Smooth muscle cell (in vitro differentiated cells): ENCODE measurements around the gene MIB1. TPM values are rescaled to one million over a fixed set of nuclear protein-coding genes. Genes with fewer than 3 reads are reported as not detected.
A peak's percentile ranks its signal among the peaks of the same experiment; 100 is the strongest.
"Not testable (repeated sequence)": the region's sequence is repeated elsewhere in the genome, so short reads cannot be mapped to it uniquely, and the experiment has no call there.

Experiments used
- DNase-seq: peaks from one replicate; lab custom pipeline; 2025; ENCODE audit not compliant: unreplicated experiment; lab: John Stamatoyannopoulos, UW
- H2AFZ ChIP-seq: fragments of 200-600 bp; sonication (generic); 2 replicates; pipeline ENCODE4 v1.6.0; 2016; ENCODE audit warnings: antibody characterized with exemption, low read depth, mild to moderate bottlenecking
- H3F3A ChIP-seq: fragments of 200-600 bp; sonication (generic); 2 replicates; pipeline ENCODE4 v1.6.0; 2017; ENCODE audit warnings: antibody characterized with exemption, low read depth
- H3K27ac ChIP-seq: fragments of 200-600 bp; sonication (generic); 2 replicates; pipeline ENCODE4 v1.5.1; 2016; ENCODE audit warnings: low read depth, mild to moderate bottlenecking
- H3K27me3 ChIP-seq: fragments of 200-600 bp; sonication (generic); 2 replicates; pipeline ENCODE4 v1.6.1; 2016; ENCODE audit warnings: low read depth, mild to moderate bottlenecking
- H3K36me3 ChIP-seq: fragments of 200-600 bp; sonication (generic); 2 replicates; pipeline ENCODE4 v1.5.1; 2016; ENCODE audit warnings: low read depth
- H3K4me1 ChIP-seq: fragments of 200-600 bp; sonication (generic); 2 replicates; pipeline ENCODE4 v1.5.1; 2016; ENCODE audit warnings: low read depth
- H3K4me2 ChIP-seq: fragments of 200-600 bp; sonication (generic); 2 replicates; pipeline ENCODE4 v1.6.0; 2016; ENCODE audit warnings: mild to moderate bottlenecking
- H3K4me3 ChIP-seq: fragments of 200-600 bp; sonication (generic); 2 replicates; pipeline ENCODE4 v1.5.1; 2016; ENCODE audit warnings: mild to moderate bottlenecking
- H3K79me2 ChIP-seq: fragments of 200-600 bp; sonication (generic); 2 replicates; pipeline ENCODE4 v1.6.0; 2016; ENCODE audit warnings: low read depth, mild to moderate bottlenecking
- H3K9ac ChIP-seq: fragments of 200-600 bp; sonication (generic); 2 replicates; pipeline ENCODE4 v1.6.0; 2016; ENCODE audit warnings: low read depth
- H3K9me3 ChIP-seq: fragments of 200-600 bp; sonication (generic); replicated peaks from 2 replicates; pipeline ENCODE4 v1.5.1; 2016; ENCODE audit warnings: low read depth
- H4K20me1 ChIP-seq: fragments of 200-600 bp; sonication (generic); 2 replicates; pipeline ENCODE4 v1.6.0; 2016; ENCODE audit warnings: low read depth
- CTCF ChIP-seq: fragments of 200-600 bp; sonication (generic); IDR thresholded peaks from 2 replicates; pipeline ENCODE4 v1.5.1; 2017; ENCODE audit warnings: borderline replicate concordance, mild to moderate bottlenecking, antibody characterized with exemption; ENCODE audit not compliant: insufficient read depth, poor library complexity, severe bottlenecking
- whole genome bisulfite sequencing: methylation state at CpG from one replicate; pipeline ENCODE4 v1.1.7; 2016; ENCODE audit warnings: low lambda C conversion rate; 5-methylcytosine and 5-hydroxymethylcytosine counted together
- polyA plus RNA-seq: library from polyadenylated mRNA; unstranded; fragments of >200 nt; fragmentation: Nextera tagmentation; extraction: Ambion mirVana; gene quantifications from 2 replicates; pipeline ENCODE4 v1.2.1, GENCODE V29; 2016
- total RNA-seq: library from RNA; depleted of rRNA; stranded (reverse); fragments of >200 nt; gene quantifications from 2 replicates; pipeline ENCODE4 v1.2.3, GENCODE V29; 2014

The MIB1 gene
- total and polyA plus RNA-seq, 2 experiments from 2014 or later = 9.2 to 69.1 TPM

DNA sequence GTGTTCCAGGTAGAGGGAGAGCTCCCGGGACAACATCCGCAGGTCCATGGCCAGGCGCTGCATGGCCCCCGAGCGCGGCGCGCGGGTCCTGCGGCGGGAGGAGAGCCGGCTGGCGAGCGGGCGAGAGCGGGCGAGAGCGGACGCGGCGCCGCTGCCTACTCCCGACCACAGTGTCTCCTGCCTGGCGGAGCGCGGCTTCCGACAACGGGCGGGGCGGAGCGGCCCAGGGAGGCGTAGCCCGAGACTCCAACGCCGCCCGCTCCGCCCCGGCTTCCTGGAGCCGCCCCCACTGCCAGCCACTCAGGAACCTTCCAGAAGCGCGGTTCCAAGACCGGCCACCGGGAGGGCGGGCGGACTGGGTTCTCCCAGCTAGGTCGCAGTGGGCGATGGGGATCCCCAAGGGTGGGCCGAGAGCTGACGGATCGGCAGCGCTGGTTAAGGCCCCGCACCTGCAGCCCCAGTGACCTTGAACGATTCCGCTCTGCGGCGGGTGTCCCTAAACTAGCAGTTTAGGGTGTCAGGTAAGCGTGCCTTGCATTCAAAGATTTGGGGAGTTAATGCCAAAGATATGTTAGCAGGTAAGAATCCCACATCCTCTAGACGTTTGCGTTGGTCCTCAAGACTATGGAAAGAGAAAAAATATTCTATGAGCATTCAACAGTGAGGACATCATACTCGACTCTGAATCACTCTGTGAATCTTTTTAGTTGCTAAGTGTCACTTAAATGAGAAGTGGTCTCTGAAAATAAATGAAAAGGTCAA lies 35.8 kb upstream of the MIB1 start, which contains the start of gene ABHD3:
Gene ABHD3 (minus strand): TSS at position 172 of the 762 bp plus-strand sequence. CDS start 109 bp downstream, at position 63.
- H3K9ac ChIP-seq = peak within 1 kb of the TSS; percentile 51
- TF ChIP-seq CTCF = peak; percentile 22
- H3K36me3 ChIP-seq = no peaks in the 10 kb centered on the region
- no peaks in the 10 kb centered on the region for H4K20me1 ChIP-seq
- peak within 1 kb of the TSS; percentile 88 for H3K4me3 ChIP-seq
- no peaks in the 10 kb centered on the region for H3K9me3 ChIP-seq
- H2AFZ ChIP-seq = peak within 1 kb of the TSS; percentile 96
- H3K27ac ChIP-seq = peak within 1 kb of the TSS; percentile 25
- no peaks in the 10 kb centered on the region for H3K27me3 ChIP-seq
- 8% methylated on average over 44 of the region's 60 CpGs for WGBS
- peak; percentile 70 for DNase-seq
- no peaks in the 10 kb centered on the region for H3K4me1 ChIP-seq
- no peaks in the 10 kb centered on the region for H3K79me2 ChIP-seq
- H3K4me2 ChIP-seq = peak within 1 kb of the TSS; percentile 89
- H3F3A ChIP-seq = peaks cover 3% of the 10 kb centered on the region

DNA sequence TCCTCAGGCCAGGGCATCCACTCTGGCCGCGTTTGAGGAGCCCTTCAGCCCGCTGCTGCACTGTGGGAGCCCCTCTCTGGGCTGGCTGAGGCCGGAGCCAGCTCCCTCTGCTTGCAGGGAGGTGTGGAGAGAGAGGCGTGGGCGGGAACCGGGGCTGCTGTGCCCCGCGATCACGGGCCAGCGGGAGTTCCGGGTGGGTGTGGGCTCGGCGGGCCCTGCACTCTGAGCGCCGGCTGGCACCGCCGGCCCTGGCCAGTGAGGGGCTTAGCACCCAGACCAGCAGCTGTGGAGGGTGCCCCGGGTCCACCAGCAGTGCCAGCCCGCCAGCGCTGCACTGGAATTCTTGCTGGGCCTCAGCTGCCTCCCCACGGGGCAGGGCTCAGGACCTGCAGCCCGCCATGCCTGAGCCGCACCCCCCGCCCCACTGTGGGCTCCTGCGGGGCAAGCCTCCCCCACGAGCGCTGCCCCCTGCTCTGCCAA lies 34.2 kb upstream of the MIB1 start:
- DNase-seq = no peak
- no peak overlapping the region for H3K4me2 ChIP-seq

GRCh38 chr18:21707130-21707529 lies 33.5 kb upstream of the MIB1 start:
- not testable (repeated sequence) for H4K20me1 ChIP-seq, H3K4me1 ChIP-seq, H3K27me3 ChIP-seq, H3K36me3 ChIP-seq, H3K9ac ChIP-seq, DNase-seq, H3K4me2 ChIP-seq, H3F3A ChIP-seq, H3K9me3 ChIP-seq, H3K27ac ChIP-seq, H2AFZ ChIP-seq, H3K4me3 ChIP-seq, H3K79me2 ChIP-seq
- WGBS = 84% methylated on average over 7 of the region's 7 CpGs

More for the DNA sequence above, 34.2 kb upstream of the MIB1 start:
- Histone ChIP-seq H3K27me3 (no peaks in the 10 kb centered on the region), H3K4me1 (no peaks in the 10 kb centered on the region), H3K27ac (no peak overlapping the region), H3K79me2 (no peaks in the 10 kb centered on the region), H3K4me3 (no peak overlapping the region), H3F3A (peaks cover 3% of the 10 kb centered on the region), H4K20me1 (no peaks in the 10 kb centered on the region), H3K36me3 (no peaks in the 10 kb centered on the region), H3K9me3 (no peaks in the 10 kb centered on the region), H3K9ac (no peak overlapping the region), H2AFZ (no peak overlapping the region)
- TF ChIP-seq CTCF = no peak
- WGBS = 97% methylated on average over 27 of the region's 28 CpGs

GRCh38 chr18:21714474-21714873 lies 26.1 kb upstream of the MIB1 start:
- H3K9ac ChIP-seq = no peak overlapping the region
- H3K79me2 ChIP-seq = no peaks in the 10 kb centered on the region
- no peak for DNase-seq
- H3K27me3 ChIP-seq = no peaks in the 10 kb centered on the region
- WGBS = 100% methylated on average over 1 of the region's 1 CpG
- H2AFZ ChIP-seq = no peak overlapping the region
- H3K4me2 ChIP-seq = no peak overlapping the region
- no peak overlapping the region for H3K27ac ChIP-seq
- no peaks in the 10 kb centered on the region for H3K9me3 ChIP-seq
- H3K4me1 ChIP-seq = no peaks in the 10 kb centered on the region
- H3K4me3 ChIP-seq = no peak overlapping the region
- no peaks in the 10 kb centered on the region for H4K20me1 ChIP-seq
- H3F3A ChIP-seq = no peaks in the 10 kb centered on the region
- no peak for TF ChIP-seq CTCF
- no peaks in the 10 kb centered on the region for H3K36me3 ChIP-seq
